ENCODE data around the gene ZFAND2A. TPM values are rescaled to one million over a fixed set of nuclear protein-coding genes. Genes with fewer than 3 reads are reported as not detected.
"Not testable (repeated sequence)": the region's sequence is repeated elsewhere in the genome, so short reads cannot be mapped to it uniquely, and the experiment has no call there.

Gene ZFAND2A
- total RNA-seq, 1 donor from 2014 or later, result 36.0 TPM

DNA sequence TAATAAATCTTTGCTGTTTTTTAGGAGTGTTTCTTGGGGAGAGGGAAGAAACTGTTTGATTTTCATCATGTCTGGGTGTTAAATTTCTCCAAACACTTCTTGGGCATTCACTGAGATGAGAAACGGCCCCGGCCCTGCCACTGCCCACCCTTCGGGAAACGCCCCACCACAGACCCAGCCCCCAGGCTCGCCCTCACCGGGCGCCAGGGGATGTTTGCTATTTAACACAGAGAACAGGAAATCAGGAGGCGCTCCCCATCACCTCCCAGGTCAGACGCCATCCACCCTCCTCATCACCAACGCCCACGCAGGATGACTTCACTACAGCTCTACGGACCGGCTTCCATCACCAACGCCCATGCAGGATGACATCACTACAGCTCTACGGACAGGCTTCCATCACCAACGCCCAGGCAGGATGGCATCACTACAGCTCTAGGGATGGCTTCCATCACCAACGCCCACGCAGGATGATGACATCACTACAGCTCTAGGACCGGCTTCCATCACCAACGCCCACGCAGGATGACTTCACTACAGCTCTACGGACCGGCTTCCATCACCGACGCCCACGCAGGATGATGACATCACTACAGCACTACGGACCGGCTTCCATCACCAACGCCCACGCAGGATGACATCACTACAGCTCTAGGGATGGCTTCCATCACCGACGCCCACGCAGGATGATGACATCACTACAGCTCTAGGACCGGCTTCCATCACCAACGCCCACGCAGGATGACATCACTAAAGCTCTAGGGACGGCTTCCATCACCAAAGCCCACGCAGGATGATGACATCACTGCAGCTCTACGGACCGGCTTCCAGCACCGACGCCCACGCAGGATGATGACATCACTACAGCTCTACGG is 44.6 kb downstream of the ZFAND2A start:
- H3K9me3 Mint-ChIP-seq (ENCODE audit: unreplicated experiment); H3K27ac Mint-ChIP-seq (ENCODE audit: unreplicated experiment); DNase-seq (ENCODE audit: low spot score); H3K4me1 Mint-ChIP-seq (ENCODE audit: unreplicated experiment): not testable (repeated sequence)
- Mint-ChIP-seq H3K27me3 (ENCODE audit: unreplicated experiment) (peaks cover 14% of the 10 kb centered on the region), H3K4me3 (ENCODE audit: unreplicated experiment) (peak overlapping the region; percentile 71), H3K36me3 (ENCODE audit: low read depth, unreplicated experiment) (peaks cover 24% of the 10 kb centered on the region)

DNA sequence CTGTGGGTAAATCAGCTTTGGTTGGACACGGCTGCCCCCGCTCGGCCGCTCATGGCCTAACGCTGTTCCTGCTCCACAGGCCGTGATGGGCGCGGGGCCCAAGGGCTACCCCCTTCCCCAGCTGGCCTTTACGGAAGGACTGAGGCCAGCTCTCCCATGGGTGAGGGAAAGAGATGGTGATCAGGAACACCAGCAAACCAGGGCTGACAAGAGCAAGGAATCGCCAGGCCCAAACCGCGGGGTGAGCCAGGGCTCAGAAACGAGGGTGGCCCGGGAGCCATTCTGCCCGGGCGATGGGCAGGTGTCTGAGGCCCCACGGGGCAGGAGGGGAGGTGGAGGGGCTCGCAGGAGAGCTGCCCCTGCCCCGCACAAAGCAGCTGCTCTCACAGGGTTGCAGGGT is 45.5 kb downstream of the ZFAND2A start:
- Mint-ChIP-seq H3K4me1 (ENCODE audit: unreplicated experiment) (no peaks in the 10 kb centered on the region), H3K27me3 (ENCODE audit: unreplicated experiment) (peaks cover 14% of the 10 kb centered on the region), H3K27ac (ENCODE audit: unreplicated experiment) (no peak overlapping the region), H3K36me3 (ENCODE audit: low read depth, unreplicated experiment) (peaks cover 24% of the 10 kb centered on the region), H3K9me3 (ENCODE audit: unreplicated experiment) (no peaks in the 10 kb centered on the region), H3K4me3 (ENCODE audit: unreplicated experiment) (no peak overlapping the region)
- no peak for DNase-seq (ENCODE audit: low spot score)
- TF ChIP-seq, protein P1, sequence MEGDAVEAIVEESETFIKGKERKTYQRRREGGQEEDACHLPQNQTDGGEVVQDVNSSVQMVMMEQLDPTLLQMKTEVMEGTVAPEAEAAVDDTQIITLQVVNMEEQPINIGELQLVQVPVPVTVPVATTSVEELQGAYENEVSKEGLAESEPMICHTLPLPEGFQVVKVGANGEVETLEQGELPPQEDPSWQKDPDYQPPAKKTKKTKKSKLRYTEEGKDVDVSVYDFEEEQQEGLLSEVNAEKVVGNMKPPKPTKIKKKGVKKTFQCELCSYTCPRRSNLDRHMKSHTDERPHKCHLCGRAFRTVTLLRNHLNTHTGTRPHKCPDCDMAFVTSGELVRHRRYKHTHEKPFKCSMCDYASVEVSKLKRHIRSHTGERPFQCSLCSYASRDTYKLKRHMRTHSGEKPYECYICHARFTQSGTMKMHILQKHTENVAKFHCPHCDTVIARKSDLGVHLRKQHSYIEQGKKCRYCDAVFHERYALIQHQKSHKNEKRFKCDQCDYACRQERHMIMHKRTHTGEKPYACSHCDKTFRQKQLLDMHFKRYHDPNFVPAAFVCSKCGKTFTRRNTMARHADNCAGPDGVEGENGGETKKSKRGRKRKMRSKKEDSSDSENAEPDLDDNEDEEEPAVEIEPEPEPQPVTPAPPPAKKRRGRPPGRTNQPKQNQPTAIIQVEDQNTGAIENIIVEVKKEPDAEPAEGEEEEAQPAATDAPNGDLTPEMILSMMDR (IDR thresholded peaks at IDR 0.05; ENCODE audit: unreplicated experiment), result no peak

DNA sequence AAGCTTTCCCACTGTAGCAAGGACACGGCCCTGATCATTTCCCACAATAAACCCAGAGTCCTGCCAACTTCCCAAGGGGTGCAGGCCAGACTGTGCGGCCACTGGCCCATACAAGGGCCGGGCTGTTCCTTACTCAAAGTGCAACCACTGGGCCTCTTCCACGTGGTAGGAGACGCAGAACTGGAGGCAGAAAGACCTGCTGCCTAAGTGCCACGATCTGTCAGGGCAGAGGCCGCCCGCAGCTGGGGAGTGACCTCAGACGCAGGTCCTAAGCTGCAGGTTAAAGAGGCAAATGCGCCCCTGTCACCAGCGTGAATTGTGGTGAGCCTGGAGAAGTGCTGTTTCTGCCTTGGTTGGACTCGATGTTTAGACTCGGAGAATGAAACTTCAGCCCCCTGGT is 45.9 kb downstream of the ZFAND2A start:
- Mint-ChIP-seq H3K4me1 (ENCODE audit: unreplicated experiment) (no peaks in the 10 kb centered on the region), H3K9me3 (ENCODE audit: unreplicated experiment) (no peaks in the 10 kb centered on the region), H3K27ac (ENCODE audit: unreplicated experiment) (no peak overlapping the region), H3K4me3 (ENCODE audit: unreplicated experiment) (no peak overlapping the region), H3K27me3 (ENCODE audit: unreplicated experiment) (peaks cover 14% of the 10 kb centered on the region), H3K36me3 (ENCODE audit: low read depth, unreplicated experiment) (peaks cover 24% of the 10 kb centered on the region)
- no peak for DNase-seq (ENCODE audit: low spot score)
- TF ChIP-seq, protein P1 (IDR thresholded peaks at IDR 0.05; ENCODE audit: unreplicated experiment), result no peak

DNA sequence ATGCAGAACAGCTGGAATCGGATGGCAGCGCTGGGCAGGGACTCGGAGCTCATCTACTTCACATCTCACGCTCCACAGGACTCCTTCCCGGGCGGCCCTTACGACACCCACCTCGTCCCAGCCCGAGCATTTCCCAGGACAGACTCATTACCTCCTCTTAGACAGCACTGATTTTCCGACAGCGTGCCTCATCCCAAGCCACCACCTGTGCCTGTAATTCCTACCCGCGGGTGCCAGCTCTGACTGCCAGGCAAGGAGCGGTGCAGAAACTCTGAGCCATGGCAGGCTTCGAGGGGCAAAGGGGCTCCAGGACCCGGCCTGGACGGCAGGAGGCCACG is 46.5 kb downstream of the ZFAND2A start:
- Mint-ChIP-seq H3K4me3 (ENCODE audit: unreplicated experiment) (no peak overlapping the region), H3K27ac (ENCODE audit: unreplicated experiment) (no peak overlapping the region)

DNA sequence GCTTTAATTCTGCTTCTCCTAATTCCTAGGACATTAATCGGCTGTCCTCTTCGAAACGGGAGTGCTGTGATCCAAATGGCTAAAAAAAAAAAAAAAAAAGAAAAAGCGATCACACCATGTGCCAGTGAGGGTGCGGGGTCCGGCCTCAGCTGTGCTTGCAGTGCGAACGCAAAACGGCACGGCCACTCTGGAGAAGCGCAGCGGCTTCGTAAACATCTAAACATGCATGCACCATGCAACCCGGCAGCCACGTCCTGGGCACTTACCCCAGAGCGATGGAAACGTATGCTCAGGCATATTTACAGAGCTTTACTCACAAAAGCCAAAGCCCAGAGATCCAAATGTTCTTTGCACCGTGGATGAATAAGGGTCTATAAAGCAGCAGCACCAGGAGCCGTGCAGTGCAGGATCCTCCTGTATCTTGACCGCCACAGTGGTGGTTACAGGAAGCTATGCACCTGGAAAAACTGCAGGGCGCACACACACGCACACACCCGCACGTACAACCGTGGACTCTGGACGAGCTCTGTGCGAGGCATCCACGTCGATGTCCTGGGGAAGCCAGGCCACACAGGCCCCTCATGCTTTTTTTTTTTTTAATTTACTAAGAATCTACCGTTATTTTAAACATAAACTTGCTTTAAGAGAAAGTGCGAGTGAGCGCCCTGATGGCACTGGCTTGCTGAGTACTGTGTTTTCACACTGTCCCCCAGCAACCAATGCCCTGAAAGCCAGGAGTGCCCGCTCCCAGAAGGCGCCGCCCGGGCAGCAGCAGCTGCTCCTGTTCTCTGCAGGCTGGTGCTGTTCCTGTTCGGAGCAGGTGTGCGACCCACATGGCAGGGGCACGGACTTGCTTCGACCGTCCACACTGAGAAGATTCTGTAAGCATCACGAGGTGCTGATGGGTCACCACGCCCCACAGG is 47.1 kb downstream of the ZFAND2A start:
- Mint-ChIP-seq H3K27me3 (ENCODE audit: unreplicated experiment) (peaks cover 15% of the 10 kb centered on the region), H3K4me1 (ENCODE audit: unreplicated experiment) (no peaks in the 10 kb centered on the region), H3K9me3 (ENCODE audit: unreplicated experiment) (no peaks in the 10 kb centered on the region), H3K4me3 (ENCODE audit: unreplicated experiment) (no peak overlapping the region), H3K27ac (ENCODE audit: unreplicated experiment) (no peak overlapping the region), H3K36me3 (ENCODE audit: low read depth, unreplicated experiment) (peaks cover 24% of the 10 kb centered on the region)
- no peak for DNase-seq (ENCODE audit: low spot score)
- TF ChIP-seq, protein P1 (IDR thresholded peaks at IDR 0.05; ENCODE audit: unreplicated experiment), result no peak

More for the DNA sequence above, 46.5 kb downstream of the ZFAND2A start:
- Mint-ChIP-seq H3K36me3 (ENCODE audit: low read depth, unreplicated experiment) (peaks cover 24% of the 10 kb centered on the region), H3K9me3 (ENCODE audit: unreplicated experiment) (no peaks in the 10 kb centered on the region), H3K4me1 (ENCODE audit: unreplicated experiment) (no peaks in the 10 kb centered on the region), H3K27me3 (ENCODE audit: unreplicated experiment) (peaks cover 15% of the 10 kb centered on the region)
- TF ChIP-seq, protein P1 (IDR thresholded peaks at IDR 0.05; ENCODE audit: unreplicated experiment), result no peak
- no peak for DNase-seq (ENCODE audit: low spot score)
